NCI-H446 (cell line): ENCODE measurements around the gene NID1.

Source experiments
- DNase-seq, 2 experiments: peaks; one replicate each; lab custom pipeline; 2025; lab: John Stamatoyannopoulos, UW

NID1 gene

GRCh38 chr1:236063919-236064673 is 794 bp downstream of the NID1 start:
- DNase-seq = no peak

- DNase-seq = no peak
These were observed 1.4 kb downstream of the NID1 start for GRCh38 chr1:236063551-236063918.

- no peak for DNase-seq
These were observed 4.6 kb downstream of the NID1 start for GRCh38 chr1:236060286-236060685.

- DNase-seq = no peak
These were observed 5.9 kb downstream of the NID1 start for GRCh38 chr1:236059011-236059410.

- DNase-seq = no peak
These were observed 6.6 kb downstream of the NID1 start for GRCh38 chr1:236058141-236058934.

GRCh38 chr1:236057546-236057945 is 7.3 kb downstream of the NID1 start:
- no peak for DNase-seq

GRCh38 chr1:236052232-236052993 is 12.5 kb downstream of the NID1 start:
- DNase-seq = no peak

- DNase-seq = no peak
These were observed 13.6 kb downstream of the NID1 start for GRCh38 chr1:236051242-236051791.

- DNase-seq = no peak
These were observed 19.1 kb downstream of the NID1 start for GRCh38 chr1:236045771-236046170.

GRCh38 chr1:236044341-236044740 is 20.5 kb downstream of the NID1 start:
- no peak for DNase-seq

- no peak for DNase-seq
These were observed 23.0 kb downstream of the NID1 start for GRCh38 chr1:236041631-236042618.

- no peak for DNase-seq
These were observed 24.9 kb downstream of the NID1 start for GRCh38 chr1:236039740-236040685.

GRCh38 chr1:236038034-236038433 is 26.9 kb downstream of the NID1 start:
- no peak for DNase-seq

- DNase-seq = no peak
These were observed 29.2 kb downstream of the NID1 start for GRCh38 chr1:236035681-236036101.

- DNase-seq = no peak
These were observed 31.6 kb downstream of the NID1 start for GRCh38 chr1:236033336-236033735.

GRCh38 chr1:236030534-236030933 is 34.4 kb downstream of the NID1 start:
- peak in 1 of 2 experiments; percentile 22 for DNase-seq

GRCh38 chr1:236029428-236029940 is 35.4 kb downstream of the NID1 start:
- no peak for DNase-seq

- no peak for DNase-seq
These were observed 37.8 kb downstream of the NID1 start for GRCh38 chr1:236027104-236027503.

GRCh38 chr1:236025836-236026235 is 39.1 kb downstream of the NID1 start:
- DNase-seq = no peak

- no peak for DNase-seq
These were observed 40.2 kb downstream of the NID1 start for GRCh38 chr1:236024641-236025040.
